ENCODE data around the gene PTPRR.

DNA sequence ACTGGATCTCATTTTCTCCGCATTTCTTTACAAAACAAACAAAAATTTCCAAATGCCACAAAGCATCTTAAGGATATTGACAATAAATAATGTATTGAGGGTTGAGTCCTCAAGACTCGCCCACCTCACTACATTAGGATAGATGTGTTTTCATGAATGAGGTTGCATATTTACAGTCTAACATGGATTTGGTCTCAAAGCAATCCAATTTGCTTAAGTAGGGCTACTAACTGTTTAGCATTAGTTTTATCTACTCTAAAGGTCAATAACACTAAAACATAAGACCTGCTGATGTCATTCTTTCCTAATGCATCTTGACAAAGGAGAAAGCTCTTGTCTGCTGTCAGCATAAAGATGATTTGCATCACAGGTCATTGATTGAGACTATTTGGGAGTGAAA lies 82.4 kb downstream of the PTPRR start:
- TF ChIP-seq POLR2A (IDR thresholded peaks at IDR 0.05), result no peak
- TF ChIP-seq, protein P1, sequence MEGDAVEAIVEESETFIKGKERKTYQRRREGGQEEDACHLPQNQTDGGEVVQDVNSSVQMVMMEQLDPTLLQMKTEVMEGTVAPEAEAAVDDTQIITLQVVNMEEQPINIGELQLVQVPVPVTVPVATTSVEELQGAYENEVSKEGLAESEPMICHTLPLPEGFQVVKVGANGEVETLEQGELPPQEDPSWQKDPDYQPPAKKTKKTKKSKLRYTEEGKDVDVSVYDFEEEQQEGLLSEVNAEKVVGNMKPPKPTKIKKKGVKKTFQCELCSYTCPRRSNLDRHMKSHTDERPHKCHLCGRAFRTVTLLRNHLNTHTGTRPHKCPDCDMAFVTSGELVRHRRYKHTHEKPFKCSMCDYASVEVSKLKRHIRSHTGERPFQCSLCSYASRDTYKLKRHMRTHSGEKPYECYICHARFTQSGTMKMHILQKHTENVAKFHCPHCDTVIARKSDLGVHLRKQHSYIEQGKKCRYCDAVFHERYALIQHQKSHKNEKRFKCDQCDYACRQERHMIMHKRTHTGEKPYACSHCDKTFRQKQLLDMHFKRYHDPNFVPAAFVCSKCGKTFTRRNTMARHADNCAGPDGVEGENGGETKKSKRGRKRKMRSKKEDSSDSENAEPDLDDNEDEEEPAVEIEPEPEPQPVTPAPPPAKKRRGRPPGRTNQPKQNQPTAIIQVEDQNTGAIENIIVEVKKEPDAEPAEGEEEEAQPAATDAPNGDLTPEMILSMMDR (IDR thresholded peaks at IDR 0.05), result no peak

Data from adrenal gland (tissue), 5 donors.